HepG2 (cell line): Measurements from ENCODE around the gene RAB11FIP2. TPM values are rescaled to one million over a fixed set of nuclear protein-coding genes. Genes with fewer than 3 reads are reported as not detected.

ENCODE experiments used
- ARID2 ChIP-seq: sonication (generic); formaldehyde crosslinking; IDR thresholded peaks from 2 replicates; pipeline ENCODE4 v1.8.1; 2022; ENCODE audit warnings: mild to moderate bottlenecking, missing genetic modification reagents, borderline replicate concordance
- BATF2 ChIP-seq: sonication (generic); formaldehyde crosslinking; IDR thresholded peaks from 2 replicates; pipeline ENCODE4 v1.8.0; 2022; ENCODE audit warnings: mild to moderate bottlenecking, missing genetic modification reagents, moderate library complexity
- EEA1 ChIP-seq: sonication (generic); formaldehyde crosslinking; IDR thresholded peaks from 2 replicates; pipeline ENCODE4 v1.5.1; 2020; ENCODE audit warnings: mild to moderate bottlenecking, missing genetic modification reagents, borderline replicate concordance
- MIER2 ChIP-seq: IDR thresholded peaks from 2 replicates; pipeline ENCODE4 v1.6.1; 2016; ENCODE audit warnings: missing biosample characterization, missing genetic modification reagents
- MIXL1 ChIP-seq: IDR thresholded peaks from 2 replicates; pipeline ENCODE4 v1.6.1; 2016
- PATZ1 ChIP-seq: sonication (generic); formaldehyde crosslinking; IDR thresholded peaks from 2 replicates; pipeline ENCODE4 v1.4.0; 2020; ENCODE audit warnings: missing genetic modification reagents
- PRDM4 ChIP-seq: sonication (generic); formaldehyde crosslinking; IDR thresholded peaks from 2 replicates; pipeline ENCODE4 v1.9.0; 2021; ENCODE audit warnings: missing genetic modification reagents, borderline replicate concordance
- TGIF2 ChIP-seq: IDR thresholded peaks from 2 replicates; pipeline ENCODE4 v1.6.1; 2016; ENCODE audit warnings: control low read depth, missing compliant biosample characterization
- THAP7 ChIP-seq: sonication (generic); formaldehyde crosslinking; IDR thresholded peaks from 2 replicates; pipeline ENCODE4 v1.8.1; 2023; ENCODE audit warnings: mild to moderate bottlenecking, missing genetic modification reagents
- ZBTB20 ChIP-seq: sonication (generic); formaldehyde crosslinking; IDR thresholded peaks from 2 replicates; pipeline ENCODE4 v1.8.1; 2023; ENCODE audit warnings: missing genetic modification reagents, low read depth, mild to moderate bottlenecking, borderline replicate concordance
- ZFP36L1 ChIP-seq: sonication (generic); formaldehyde crosslinking; IDR thresholded peaks from 2 replicates; pipeline ENCODE4 v1.8.0; 2022; ENCODE audit warnings: mild to moderate bottlenecking, missing genetic modification reagents, moderate library complexity
- ZKSCAN5 ChIP-seq: sonication (generic); formaldehyde crosslinking; IDR thresholded peaks from 2 replicates; pipeline ENCODE4 v1.5.1; 2020; ENCODE audit warnings: mild to moderate bottlenecking, missing genetic modification reagents
- ZNF143 ChIP-seq: sonication (generic); formaldehyde crosslinking; IDR thresholded peaks from 2 replicates; pipeline ENCODE4 v1.4.0; 2020; ENCODE audit warnings: missing genetic modification reagents
- ZNF264 ChIP-seq: sonication (generic); formaldehyde crosslinking; IDR thresholded peaks from 2 replicates; pipeline ENCODE4 v1.4.0; 2020; ENCODE audit warnings: missing genetic modification reagents
- ZNF501 ChIP-seq: sonication (generic); formaldehyde crosslinking; IDR thresholded peaks from 2 replicates; pipeline ENCODE4 v1.5.1; 2020; ENCODE audit warnings: mild to moderate bottlenecking, moderate library complexity, missing genetic modification reagents
- ZNF879 ChIP-seq: sonication (generic); formaldehyde crosslinking; IDR thresholded peaks from 2 replicates; pipeline ENCODE4 v1.8.1; 2023; ENCODE audit warnings: missing genetic modification reagents
- polyA plus RNA-seq, 8 experiments: library from polyadenylated mRNA; depleted of rRNA in 3 of 8; stranded (reverse) in 7 of 8; unstranded in 1 of 8; fragments of >200 nt; fragmentation: Illumina TruSeq in 4 of 8; extraction: Trizol in 4 of 8; gene quantifications; 2 replicates each; pipeline versions ENCODE4 v1.2.1 to v1.2.3, GENCODE V29; 2011 to 2016; ENCODE audit warnings: low read depth in 4 of 8, missing spikeins in 1 of 8, mixed read lengths in 1 of 8; ENCODE audit not compliant: insufficient read depth in 1 of 8
- total RNA-seq, 5 experiments: library from RNA; depleted of rRNA; stranded (reverse); fragments of >200 nt; fragmentation: Illumina TruSeq; extraction: Trizol; gene quantifications; 2 replicates each; pipeline ENCODE4 v1.2.3, GENCODE V29; 2016; ENCODE audit warnings: low read depth in 1 of 5

RAB11FIP2 gene
- total and polyA plus RNA-seq, 2 of the 13 experiments (the other 11 are each of a cell fraction or from before 2014, with no cell fraction given) = 4.7 to 13.0 TPM

- TF ChIP-seq ZNF501 (CRISPR knock-in tag) (no peak), EEA1 (0 out of 2 replicates have a peak, but pooled peaks have one; percentile 43), PRDM4 (CRISPR knock-in tag) (no peak), MIXL1 (CRISPR knock-in tag) (0 out of 2 replicates have a peak, but pooled peaks have one; percentile 0), THAP7 (CRISPR knock-in tag) (peak; percentile 45; the same call in 1 of the 2 replicates), TGIF2 (CRISPR knock-in tag) (peak; percentile 11; the same call in 1 of the 2 replicates), MIER2 (CRISPR knock-in tag) (no peak), ZFP36L1 (no peak), ZNF879 (CRISPR knock-in tag) (peak; percentile 46; the same call in 1 of the 2 replicates), ZKSCAN5 (CRISPR knock-in tag) (no peak), PATZ1 (CRISPR knock-in tag) (0 out of 2 replicates have a peak, but pooled peaks have one; percentile 9), ZBTB20 (CRISPR knock-in tag) (no peak; the same call in 1 of the 2 replicates), BATF2 (no peak), ZNF264 (CRISPR knock-in tag) (no peak), ZNF143 (CRISPR knock-in tag) (no peak), ARID2 (CRISPR knock-in tag) (peak; percentile 61; the same call in 1 of the 2 replicates)
These were observed 825 bp downstream of the RAB11FIP2 start (continued) for GRCh38 chr10:118045837-118046394.
